HL-60 (cell line): Measurements from ENCODE around the gene MRPL30.
"Not testable (repeated sequence)": the region's sequence is repeated elsewhere in the genome, so short reads cannot be mapped to it uniquely, and the experiment has no call there.

Experiments used
- DNase-seq, 2 experiments: peaks; one replicate each; pipeline ENCODE4 v3.0.0-alpha.2; 2010 to 2020; ENCODE audit warnings: low read depth in 1 of 2, low spot score in 1 of 2
- H3K27ac ChIP-seq: fragments of 250-450 bp; sonication (Bioruptor Pico); replicated peaks from 2 replicates; pipeline ENCODE4 v1.5.1; 2020; ENCODE audit warnings: mild to moderate bottlenecking, moderate library complexity
- H3K27me3 ChIP-seq: fragments of 250-450 bp; sonication (Bioruptor Pico); 2 replicates; pipeline ENCODE4 v1.5.1; 2021; ENCODE audit warnings: mild to moderate bottlenecking, moderate library complexity; ENCODE audit not compliant: insufficient read depth, poor library complexity, severe bottlenecking
- H3K4me3 ChIP-seq: replicated peaks from 2 replicates; pipeline ENCODE4 v1.5.1; 2011; ENCODE audit warnings: mild to moderate bottlenecking, control low read depth, low read length; ENCODE audit not compliant: insufficient read depth
- CTCF ChIP-seq: IDR thresholded peaks from one replicate; pipeline ENCODE4 v1.5.1; 2011; ENCODE audit warnings: low read length, control low read depth, inconsistent platforms; ENCODE audit not compliant: insufficient read depth
- GABPA ChIP-seq: IDR thresholded peaks from 2 replicates; pipeline ENCODE4 v1.6.1; 2012; ENCODE audit warnings: low read depth
- POLR2AphosphoS5 ChIP-seq: IDR thresholded peaks from 2 replicates; pipeline ENCODE4 v1.6.1; 2012; ENCODE audit warnings: low read depth
- REST ChIP-seq: IDR thresholded peaks from 2 replicates; pipeline ENCODE4 v1.6.1; 2012; ENCODE audit warnings: low read depth; ENCODE audit not compliant: insufficient replicate concordance
- SPI1 ChIP-seq: IDR thresholded peaks from 2 replicates; pipeline ENCODE4 v1.6.1; 2012; ENCODE audit warnings: low read depth, mild to moderate bottlenecking, borderline replicate concordance

The MRPL30 gene

GRCh38 chr2:99190548-99190947 is 9.6 kb downstream of the MRPL30 start:
- Histone ChIP-seq H3K4me3 (no peak overlapping the region), H3K27ac (no peak overlapping the region), H3K27me3 (no peaks in the 10 kb centered on the region)
- DNase-seq: no peak
- TF ChIP-seq REST (no peak), POLR2AphosphoS5 (no peak), GABPA (no peak), CTCF (no peak), SPI1 (no peak)

GRCh38 chr2:99192364-99192763 is 11.4 kb downstream of the MRPL30 start:
- not testable (repeated sequence) for H3K27me3 ChIP-seq, H3K27ac ChIP-seq, H3K4me3 ChIP-seq, DNase-seq

- Histone ChIP-seq H3K4me3 (no peak overlapping the region), H3K27ac (no peak overlapping the region), H3K27me3 (no peaks in the 10 kb centered on the region)
- no peak for TF ChIP-seq REST
- no peak for TF ChIP-seq SPI1
- no peak for TF ChIP-seq POLR2AphosphoS5
- no peak for TF ChIP-seq CTCF
- no peak for TF ChIP-seq GABPA
- no peak for DNase-seq
Observed at GRCh38 chr2:99198103-99198841, 17.3 kb downstream of the MRPL30 start.

- TF ChIP-seq REST (no peak), CTCF (no peak), POLR2AphosphoS5 (no peak), SPI1 (no peak), GABPA (no peak)
- no peaks in the 10 kb centered on the region for H3K27me3 ChIP-seq
- DNase-seq: no peak
- no peak overlapping the region for H3K27ac ChIP-seq
- no peak overlapping the region for H3K4me3 ChIP-seq
Observed at GRCh38 chr2:99200076-99200800, 19.3 kb downstream of the MRPL30 start.
